ENCODE results near the gene SGMS1.

- TF ChIP-seq REST (IDR thresholded peaks at IDR 0.05; ENCODE audit: insufficient read depth in 1 of 2, low read depth in 2 of 2, low read length in 2 of 2) (no peak), POLR2AphosphoS5 (IDR thresholded peaks at IDR 0.05; ENCODE audit: low read depth, low read length) (no peak), TAF1 (IDR thresholded peaks at IDR 0.05; ENCODE audit: borderline replicate concordance, insufficient read depth, low read length) (no peak)
These were observed 185.5 kb downstream of the SGMS1 start for GRCh38 chr10:50438049-50438936.
